B cell (primary cell): ENCODE results near the gene SSPN.

Experiments
- EZH2 ChIP-seq: IDR thresholded peaks from 2 replicates; pipeline ENCODE4 v1.6.1; 2012; ENCODE audit warnings: borderline replicate concordance, low read depth, mild to moderate bottlenecking, moderate library complexity, low read length; ENCODE audit not compliant: insufficient read depth, poor library complexity, severe bottlenecking
- TF ChIP-seq, protein P1 (sequence below): fragments of 200-600 bp; IDR thresholded peaks from one replicate; pipeline ENCODE4 v1.8.0; 2022; ENCODE audit warnings: antibody characterized with exemption, mild to moderate bottlenecking

DNA sequence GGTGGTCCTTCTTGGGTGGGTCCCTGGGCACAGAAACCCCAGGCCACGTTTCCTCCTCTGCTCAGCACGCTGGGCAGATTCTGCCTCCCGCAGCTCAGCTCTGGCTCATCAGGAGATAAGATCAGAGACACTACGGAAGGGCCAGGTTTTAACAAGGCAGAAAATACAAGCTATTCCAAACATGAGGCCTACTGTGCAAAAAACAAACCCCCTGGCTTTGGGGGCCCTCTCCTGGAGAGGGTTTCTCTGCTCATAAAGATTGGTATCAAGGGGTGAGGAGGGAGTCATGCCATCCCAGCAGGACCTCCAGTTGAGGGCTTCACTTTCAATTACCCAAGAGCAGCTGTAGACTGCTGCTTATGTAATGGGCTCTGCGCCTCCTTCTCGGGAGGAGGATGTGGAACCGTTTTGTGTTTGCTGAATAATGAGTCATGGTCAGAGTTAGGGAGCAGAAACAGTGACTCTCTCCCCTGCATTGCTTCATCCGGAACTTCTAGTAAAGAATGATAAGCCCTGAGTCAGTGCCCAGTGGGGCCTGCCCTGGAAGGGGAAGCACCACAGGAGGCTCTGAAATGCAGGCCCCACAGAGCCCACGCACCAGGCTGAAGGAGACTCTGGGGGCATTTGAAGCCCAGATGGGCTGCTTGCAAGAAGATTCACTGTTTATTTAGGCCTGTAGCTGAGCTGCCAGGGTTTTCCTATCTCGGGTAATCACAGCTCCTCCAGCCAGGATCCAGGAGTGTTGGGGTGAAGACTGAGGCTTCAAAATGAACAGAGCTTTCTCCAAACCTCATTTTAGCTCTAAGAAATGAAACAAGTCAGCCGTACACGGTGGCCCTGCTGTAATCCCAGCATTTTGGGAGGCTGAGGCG is 79.3 kb downstream of the SSPN start:
- TF ChIP-seq, protein P1, sequence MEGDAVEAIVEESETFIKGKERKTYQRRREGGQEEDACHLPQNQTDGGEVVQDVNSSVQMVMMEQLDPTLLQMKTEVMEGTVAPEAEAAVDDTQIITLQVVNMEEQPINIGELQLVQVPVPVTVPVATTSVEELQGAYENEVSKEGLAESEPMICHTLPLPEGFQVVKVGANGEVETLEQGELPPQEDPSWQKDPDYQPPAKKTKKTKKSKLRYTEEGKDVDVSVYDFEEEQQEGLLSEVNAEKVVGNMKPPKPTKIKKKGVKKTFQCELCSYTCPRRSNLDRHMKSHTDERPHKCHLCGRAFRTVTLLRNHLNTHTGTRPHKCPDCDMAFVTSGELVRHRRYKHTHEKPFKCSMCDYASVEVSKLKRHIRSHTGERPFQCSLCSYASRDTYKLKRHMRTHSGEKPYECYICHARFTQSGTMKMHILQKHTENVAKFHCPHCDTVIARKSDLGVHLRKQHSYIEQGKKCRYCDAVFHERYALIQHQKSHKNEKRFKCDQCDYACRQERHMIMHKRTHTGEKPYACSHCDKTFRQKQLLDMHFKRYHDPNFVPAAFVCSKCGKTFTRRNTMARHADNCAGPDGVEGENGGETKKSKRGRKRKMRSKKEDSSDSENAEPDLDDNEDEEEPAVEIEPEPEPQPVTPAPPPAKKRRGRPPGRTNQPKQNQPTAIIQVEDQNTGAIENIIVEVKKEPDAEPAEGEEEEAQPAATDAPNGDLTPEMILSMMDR: no peak
- TF ChIP-seq EZH2: no peak
